Ishikawa (cell line): ENCODE measurements around the gene DMBT1.

Experiments
- CEBPB ChIP-seq: IDR thresholded peaks from 2 replicates; pipeline ENCODE4 v1.6.1; 2012
- CREB1 ChIP-seq: IDR thresholded peaks from 2 replicates; pipeline ENCODE4 v1.6.1; 2012; ENCODE audit warnings: low read depth
- EGR1 ChIP-seq: IDR thresholded peaks from 2 replicates; pipeline ENCODE4 v1.6.1; 2012
- EP300 ChIP-seq: IDR thresholded peaks from 2 replicates; pipeline ENCODE4 v1.6.1; 2012; ENCODE audit warnings: borderline replicate concordance
- FOXM1 ChIP-seq: IDR thresholded peaks from 2 replicates; pipeline ENCODE4 v1.6.1; 2012; ENCODE audit warnings: low read depth, borderline replicate concordance
- MAX ChIP-seq: IDR thresholded peaks from 2 replicates; pipeline ENCODE4 v1.6.1; 2012
- NFIC ChIP-seq: IDR thresholded peaks from 2 replicates; pipeline ENCODE4 v1.6.1; 2012
- RAD21 ChIP-seq: IDR thresholded peaks from 2 replicates; pipeline ENCODE4 v1.6.1; 2012; ENCODE audit warnings: low read depth
- REST ChIP-seq: IDR thresholded peaks from 2 replicates; pipeline ENCODE4 v1.6.1; 2012; ENCODE audit warnings: low read depth, mild to moderate bottlenecking
- TAF1 ChIP-seq: IDR thresholded peaks from 2 replicates; pipeline ENCODE4 v1.6.1; 2012; ENCODE audit warnings: low read depth, mild to moderate bottlenecking
- TCF12 ChIP-seq: IDR thresholded peaks from 2 replicates; pipeline ENCODE4 v1.6.1; 2012; ENCODE audit warnings: low read depth
- TEAD4 ChIP-seq: IDR thresholded peaks from 2 replicates; pipeline ENCODE4 v1.6.1; 2012
- USF1 ChIP-seq: IDR thresholded peaks from 2 replicates; pipeline ENCODE4 v1.6.1; 2012
- YY1 ChIP-seq: IDR thresholded peaks from 2 replicates; pipeline ENCODE4 v1.6.1; 2012; ENCODE audit warnings: low read depth
- ZBTB7A ChIP-seq: IDR thresholded peaks from 2 replicates; pipeline ENCODE4 v1.6.1; 2012; ENCODE audit warnings: low read depth

DMBT1 gene

DNA sequence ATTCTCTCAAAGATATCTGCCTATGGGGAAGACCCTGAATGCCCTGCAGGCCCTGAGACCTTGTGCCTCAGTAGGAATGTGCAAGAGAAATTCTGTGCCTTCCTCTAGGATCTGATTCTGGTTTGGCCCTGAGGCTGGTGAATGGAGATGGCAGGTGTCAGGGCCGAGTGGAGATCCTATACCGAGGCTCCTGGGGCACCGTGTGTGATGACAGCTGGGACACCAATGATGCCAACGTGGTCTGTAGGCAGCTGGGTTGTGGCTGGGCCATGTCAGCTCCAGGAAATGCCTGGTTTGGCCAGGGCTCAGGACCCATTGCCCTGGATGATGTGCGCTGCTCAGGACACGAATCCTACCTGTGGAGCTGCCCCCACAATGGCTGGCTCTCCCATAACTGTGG is 15.7 kb downstream of the DMBT1 start:
- TF ChIP-seq TEAD4 (no peak), REST (no peak), FOXM1 (no peak), USF1 (no peak), YY1 (no peak)

- no peak for TF ChIP-seq EP300
- no peak for TF ChIP-seq USF1
- TF ChIP-seq RAD21: no peak
- TF ChIP-seq CEBPB: no peak
- no peak for TF ChIP-seq YY1
- no peak for TF ChIP-seq NFIC
- TF ChIP-seq EGR1: no peak
- TF ChIP-seq TAF1: no peak
- no peak for TF ChIP-seq CREB1
- TF ChIP-seq FOXM1: no peak
- TF ChIP-seq ZBTB7A: no peak
- no peak for TF ChIP-seq MAX
- no peak for TF ChIP-seq TEAD4
- TF ChIP-seq TCF12: no peak
- no peak for TF ChIP-seq REST
Observed at GRCh38 chr10:122577311-122577885, 16.8 kb downstream of the DMBT1 start.

- TF ChIP-seq TCF12 (0 out of 2 replicates have a peak, but pooled peaks have one; percentile 43), CREB1 (no peak), MAX (peak; percentile 35; the same call in 1 of the 2 replicates), FOXM1 (no peak), TEAD4 (peak; percentile 40; the same call in 1 of the 2 replicates), REST (no peak), EP300 (peak; percentile 77)
Observed at GRCh38 chr10:122587098-122587760, 26.7 kb downstream of the DMBT1 start.

DNA sequence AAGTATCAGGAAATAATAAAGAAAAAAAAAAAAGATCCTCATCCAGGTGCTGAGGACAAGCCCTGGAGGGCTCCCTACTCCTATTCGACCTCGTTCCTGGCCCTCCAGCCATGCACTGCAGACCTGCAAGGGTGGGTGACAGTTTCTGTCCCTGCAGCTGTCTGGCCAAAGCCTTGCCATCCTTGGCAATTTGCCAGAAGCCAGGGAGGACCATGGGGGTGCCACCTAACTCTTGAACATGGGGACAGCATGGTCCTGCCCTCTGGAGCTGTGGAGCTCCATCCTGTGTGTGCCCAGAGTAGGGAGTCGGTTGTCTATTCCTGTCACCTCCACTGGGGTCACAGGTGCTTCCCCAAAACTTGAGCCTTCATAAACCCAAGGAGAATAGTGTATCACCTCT is 27.8 kb downstream of the DMBT1 start:
- TF ChIP-seq YY1: no peak
- TF ChIP-seq TCF12: no peak
- TF ChIP-seq NFIC: peak; percentile 50
- no peak for TF ChIP-seq MAX

DNA sequence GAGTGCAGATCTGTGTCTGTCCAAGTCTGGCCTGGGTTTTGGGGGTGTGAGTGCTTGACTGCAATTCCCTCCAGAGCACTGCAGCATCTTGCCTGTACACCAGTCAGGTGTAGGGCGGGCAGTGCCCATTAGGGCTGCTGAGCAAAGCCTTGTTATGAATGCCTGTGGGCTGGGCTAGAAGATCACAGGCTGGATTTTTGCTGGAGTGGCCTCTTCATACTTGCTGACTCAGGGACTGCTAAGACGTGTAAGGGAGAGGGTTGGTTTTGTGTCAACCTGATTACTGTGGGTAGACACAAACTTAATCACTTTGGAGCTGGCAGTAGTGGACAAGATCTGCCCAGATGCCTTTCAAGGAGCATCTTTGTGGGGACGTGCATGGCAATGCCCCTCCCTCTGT is 29.6 kb downstream of the DMBT1 start:
- TF ChIP-seq REST (no peak), NFIC (no peak), TCF12 (no peak), EGR1 (no peak), CEBPB (no peak)
